ENCODE results near the gene CTSL.

CTSL gene

GRCh38 chr9:87749335-87750035, 23.6 kb downstream of the CTSL start:
- Histone ChIP-seq H3K9me3 (ENCODE audit: control insufficient read depth, insufficient read depth, low read length) (no peaks in the 10 kb centered on the region), H3K79me2 (ENCODE audit: control insufficient read depth, low read length) (no peaks in the 10 kb centered on the region), H3K4me1 (ENCODE audit: control insufficient read depth, low read length) (no peaks in the 10 kb centered on the region), H3K27ac (ENCODE audit: low read depth, low read length) (no peak overlapping the region), H3K9me2 (replicated peaks; ENCODE audit: control insufficient read depth, low read length) (no peaks in the 10 kb centered on the region), H4K20me1 (ENCODE audit: control insufficient read depth, insufficient read depth, low read depth, low read length) (no peaks in the 10 kb centered on the region), H3F3A (ENCODE audit: control insufficient read depth, insufficient read depth) (no peaks in the 10 kb centered on the region), H3K4me3 (ENCODE audit: low read length) (no peak overlapping the region), H3K36me3 (ENCODE audit: control insufficient read depth, low read length) (no peaks in the 10 kb centered on the region), H3K4me2 (ENCODE audit: low read length) (no peak overlapping the region), H3K27me3 (ENCODE audit: control insufficient read depth, low read length) (no peaks in the 10 kb centered on the region)
- no peak for TF ChIP-seq EZH2phosphoT487 (IDR thresholded peaks at IDR 0.05; ENCODE audit: borderline replicate concordance, low read length)
- TF ChIP-seq CTCF (IDR thresholded peaks at IDR 0.05; ENCODE audit: low read depth, low read length, poor library complexity, severe bottlenecking), result no peak

GRCh38 chr9:87750726-87751125, 24.8 kb downstream of the CTSL start:
- Histone ChIP-seq H3K4me3 (ENCODE audit: low read length) (no peak overlapping the region), H3F3A (ENCODE audit: control insufficient read depth, insufficient read depth) (no peaks in the 10 kb centered on the region), H3K4me1 (ENCODE audit: control insufficient read depth, low read length) (no peaks in the 10 kb centered on the region), H4K20me1 (ENCODE audit: control insufficient read depth, insufficient read depth, low read depth, low read length) (no peaks in the 10 kb centered on the region), H3K27me3 (ENCODE audit: control insufficient read depth, low read length) (no peaks in the 10 kb centered on the region), H3K27ac (ENCODE audit: low read depth, low read length) (no peak overlapping the region), H3K36me3 (ENCODE audit: control insufficient read depth, low read length) (no peaks in the 10 kb centered on the region), H3K9me2 (replicated peaks; ENCODE audit: control insufficient read depth, low read length) (no peaks in the 10 kb centered on the region), H3K9me3 (ENCODE audit: control insufficient read depth, insufficient read depth, low read length) (no peaks in the 10 kb centered on the region), H3K4me2 (ENCODE audit: low read length) (no peak overlapping the region), H3K79me2 (ENCODE audit: control insufficient read depth, low read length) (no peaks in the 10 kb centered on the region)
- TF ChIP-seq CTCF (IDR thresholded peaks at IDR 0.05; ENCODE audit: low read depth, low read length, poor library complexity, severe bottlenecking), result no peak
- no peak for TF ChIP-seq EZH2phosphoT487 (IDR thresholded peaks at IDR 0.05; ENCODE audit: borderline replicate concordance, low read length)

GRCh38 chr9:87751423-87751822, 25.5 kb downstream of the CTSL start:
- H3F3A ChIP-seq (ENCODE audit: control insufficient read depth, insufficient read depth), result no peaks in the 10 kb centered on the region
- no peaks in the 10 kb centered on the region for H3K4me1 ChIP-seq (ENCODE audit: control insufficient read depth, low read length)
- H3K27ac ChIP-seq (ENCODE audit: low read depth, low read length), result no peak overlapping the region
- H3K36me3 ChIP-seq (ENCODE audit: control insufficient read depth, low read length), result no peaks in the 10 kb centered on the region
- TF ChIP-seq CTCF (IDR thresholded peaks at IDR 0.05; ENCODE audit: low read depth, low read length, poor library complexity, severe bottlenecking) (no peak), EZH2phosphoT487 (IDR thresholded peaks at IDR 0.05; ENCODE audit: borderline replicate concordance, low read length) (no peak)
- H3K4me3 ChIP-seq (ENCODE audit: low read length), result no peak overlapping the region
- H3K4me2 ChIP-seq (ENCODE audit: low read length), result no peak overlapping the region
- H3K9me3 ChIP-seq (ENCODE audit: control insufficient read depth, insufficient read depth, low read length), result no peaks in the 10 kb centered on the region
- H3K79me2 ChIP-seq (ENCODE audit: control insufficient read depth, low read length), result no peaks in the 10 kb centered on the region
- no peaks in the 10 kb centered on the region for H4K20me1 ChIP-seq (ENCODE audit: control insufficient read depth, insufficient read depth, low read depth, low read length)
- no peaks in the 10 kb centered on the region for H3K27me3 ChIP-seq (ENCODE audit: control insufficient read depth, low read length)
- H3K9me2 ChIP-seq (replicated peaks; ENCODE audit: control insufficient read depth, low read length), result no peaks in the 10 kb centered on the region

Measured in DOHH2 (cell line).